Transverse colon (tissue), 3 donors: Measurements from ENCODE around the gene SPDYE2B.
"Not testable (repeated sequence)": the region's sequence is repeated elsewhere in the genome, so short reads cannot be mapped to it uniquely, and the experiment has no call there.

Experiments
- POLR2A ChIP-seq: fragments of 450-650 bp; IDR thresholded peaks from one replicate; pipeline ENCODE4 v1.6.1; 2016; ENCODE audit warnings: antibody characterized with exemption, mild to moderate bottlenecking, moderate library complexity
- POLR2AphosphoS5 ChIP-seq, 3 donors: sonication (generic); formaldehyde crosslinking; IDR thresholded peaks; one replicate each; pipeline ENCODE4 v1.6.1; 2016; ENCODE audit warnings: antibody characterized with exemption in 3 of 3

GRCh38 chr7:102634299-102634698, 15.8 kb upstream of the SPDYE2B start:
- not testable (repeated sequence) for TF ChIP-seq POLR2A; POLR2AphosphoS5 (IDR thresholded peaks at IDR 0.05)
